GM21367 (cell line): Measurements from ENCODE around the gene EIF4A2.

Source experiments
- ATAC-seq: cut with Tn5 transposase; IDR thresholded peaks from one replicate; pipeline ENCODE4 v1.9.1; 2021; ENCODE audit not compliant: unreplicated experiment

The EIF4A2 gene

GRCh38 chr3:186783058-186783730, at the start of gene EIF4A2:
EIF4A2 (plus strand) TSS chr3:186783577; CDS start chr3:186783611, 34 bp downstream.
- peak; percentile 46 for ATAC-seq

GRCh38 chr3:186742618-186743380, 40.6 kb upstream of the EIF4A2 start:
- ATAC-seq, result no peak

GRCh38 chr3:186743666-186744065, 39.7 kb upstream of the EIF4A2 start:
- ATAC-seq, result no peak

GRCh38 chr3:186746008-186746407, 37.4 kb upstream of the EIF4A2 start:
- ATAC-seq, result no peak

- ATAC-seq, result no peak
Observed at GRCh38 chr3:186750316-186750715, 33.1 kb upstream of the EIF4A2 start.

- ATAC-seq, result no peak
Observed at GRCh38 chr3:186751480-186751879, 31.9 kb upstream of the EIF4A2 start.

GRCh38 chr3:186754006-186754405, 29.4 kb upstream of the EIF4A2 start:
- ATAC-seq, result no peak

- ATAC-seq, result no peak
Observed at GRCh38 chr3:186754871-186755270, 28.5 kb upstream of the EIF4A2 start.

- ATAC-seq, result no peak
Observed at GRCh38 chr3:186757214-186757613, 26.2 kb upstream of the EIF4A2 start.

GRCh38 chr3:186757686-186758220, 25.6 kb upstream of the EIF4A2 start:
- ATAC-seq, result no peak

GRCh38 chr3:186759231-186759930, 24.0 kb upstream of the EIF4A2 start:
- ATAC-seq, result no peak

- no peak for ATAC-seq
Observed at GRCh38 chr3:186760141-186760833, 23.1 kb upstream of the EIF4A2 start.

- ATAC-seq, result no peak
Observed at GRCh38 chr3:186760897-186761447, 22.4 kb upstream of the EIF4A2 start.

- ATAC-seq, result peak; percentile 23
Observed at GRCh38 chr3:186772281-186772694, 11.1 kb upstream of the EIF4A2 start.

GRCh38 chr3:186772701-186773417, 10.5 kb upstream of the EIF4A2 start:
- peak; percentile 89 for ATAC-seq

GRCh38 chr3:186775999-186776398, 7.4 kb upstream of the EIF4A2 start:
- no peak for ATAC-seq

GRCh38 chr3:186779204-186779603, 4.2 kb upstream of the EIF4A2 start:
- ATAC-seq, result no peak

GRCh38 chr3:186782542-186783057, 777 bp upstream of the EIF4A2 start:
- no peak for ATAC-seq

GRCh38 chr3:186783731-186784515, 546 bp downstream of the EIF4A2 start:
- ATAC-seq, result peak; percentile 63
